Amniotic epithelial cell (primary cell): ENCODE results near the gene AFF1.

Experiments used
- DNase-seq: peaks from one replicate; pipeline ENCODE4 v3.0.0-alpha.2; 2010; ENCODE audit warnings: low read depth

Gene AFF1

GRCh38 chr4:87151730-87152129, 216.9 kb downstream of the AFF1 start:
- DNase-seq, result no peak

- no peak for DNase-seq
These were observed 217.7 kb downstream of the AFF1 start for GRCh38 chr4:87152310-87153041.

GRCh38 chr4:87153078-87153870, 218.5 kb downstream of the AFF1 start:
- no peak for DNase-seq

GRCh38 chr4:87165892-87166291, 231.1 kb downstream of the AFF1 start:
- no peak for DNase-seq

- DNase-seq, result no peak
These were observed 231.6 kb downstream of the AFF1 start for GRCh38 chr4:87166296-87166854.

- DNase-seq, result no peak
These were observed 237.1 kb downstream of the AFF1 start for GRCh38 chr4:87171944-87172343.

GRCh38 chr4:87174672-87175071, 239.9 kb downstream of the AFF1 start:
- DNase-seq, result no peak

- DNase-seq, result peak; percentile 21
These were observed 244.9 kb downstream of the AFF1 start for GRCh38 chr4:87179751-87180150.

DNA sequence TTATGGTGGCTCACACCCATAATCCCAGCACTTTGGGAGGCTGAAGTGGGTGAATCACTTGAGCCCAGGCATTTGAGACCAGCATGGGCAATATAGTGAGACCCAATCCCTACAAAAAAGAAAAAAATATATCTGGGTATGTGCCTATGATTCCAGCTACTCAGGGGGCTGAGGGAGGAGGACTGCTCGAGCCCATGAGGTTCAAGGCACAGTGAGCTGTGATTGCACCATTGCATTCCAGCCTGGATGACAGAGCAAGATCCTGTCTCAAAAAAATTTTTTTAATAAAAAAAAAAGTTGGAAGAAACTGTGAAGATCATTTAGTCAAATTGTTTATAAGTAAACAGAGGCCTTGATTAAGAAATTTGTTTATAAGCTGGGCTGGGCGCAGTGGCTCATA, 246.0 kb downstream of the AFF1 start:
- peak; percentile 45 for DNase-seq

GRCh38 chr4:87185146-87185870, 250.5 kb downstream of the AFF1 start:
- no peak for DNase-seq

- no peak for DNase-seq
These were observed 253.2 kb downstream of the AFF1 start for GRCh38 chr4:87188048-87188447.

- DNase-seq, result no peak
These were observed 254.1 kb downstream of the AFF1 start for GRCh38 chr4:87188932-87189331.
